ENCODE measurements around the gene PLA2G2E.
"Not testable (repeated sequence)": the region's sequence is repeated elsewhere in the genome, so short reads cannot be mapped to it uniquely, and the experiment has no call there.

Gene PLA2G2E

DNA sequence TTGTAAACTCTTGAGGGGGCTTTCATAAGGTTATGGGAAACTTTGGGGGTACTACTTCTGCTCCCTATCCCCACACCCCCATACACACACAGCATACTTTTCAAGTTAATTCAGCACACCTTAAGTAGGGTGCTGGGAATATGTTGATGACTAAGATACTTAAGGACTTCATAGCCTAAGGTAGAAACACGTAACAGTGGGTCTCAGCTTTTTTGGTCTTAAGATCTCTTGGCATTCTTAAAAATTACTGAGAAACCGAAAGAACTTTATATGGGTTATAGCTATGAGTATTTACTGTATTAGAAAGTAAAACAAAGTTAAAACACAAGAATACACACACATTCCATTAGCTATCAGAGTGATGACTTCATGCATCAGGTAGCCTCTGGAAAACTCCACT, 39.1 kb downstream of the PLA2G2E start:
- DNase-seq (ENCODE audit: low read depth in 3 of 3): no peak

DNA sequence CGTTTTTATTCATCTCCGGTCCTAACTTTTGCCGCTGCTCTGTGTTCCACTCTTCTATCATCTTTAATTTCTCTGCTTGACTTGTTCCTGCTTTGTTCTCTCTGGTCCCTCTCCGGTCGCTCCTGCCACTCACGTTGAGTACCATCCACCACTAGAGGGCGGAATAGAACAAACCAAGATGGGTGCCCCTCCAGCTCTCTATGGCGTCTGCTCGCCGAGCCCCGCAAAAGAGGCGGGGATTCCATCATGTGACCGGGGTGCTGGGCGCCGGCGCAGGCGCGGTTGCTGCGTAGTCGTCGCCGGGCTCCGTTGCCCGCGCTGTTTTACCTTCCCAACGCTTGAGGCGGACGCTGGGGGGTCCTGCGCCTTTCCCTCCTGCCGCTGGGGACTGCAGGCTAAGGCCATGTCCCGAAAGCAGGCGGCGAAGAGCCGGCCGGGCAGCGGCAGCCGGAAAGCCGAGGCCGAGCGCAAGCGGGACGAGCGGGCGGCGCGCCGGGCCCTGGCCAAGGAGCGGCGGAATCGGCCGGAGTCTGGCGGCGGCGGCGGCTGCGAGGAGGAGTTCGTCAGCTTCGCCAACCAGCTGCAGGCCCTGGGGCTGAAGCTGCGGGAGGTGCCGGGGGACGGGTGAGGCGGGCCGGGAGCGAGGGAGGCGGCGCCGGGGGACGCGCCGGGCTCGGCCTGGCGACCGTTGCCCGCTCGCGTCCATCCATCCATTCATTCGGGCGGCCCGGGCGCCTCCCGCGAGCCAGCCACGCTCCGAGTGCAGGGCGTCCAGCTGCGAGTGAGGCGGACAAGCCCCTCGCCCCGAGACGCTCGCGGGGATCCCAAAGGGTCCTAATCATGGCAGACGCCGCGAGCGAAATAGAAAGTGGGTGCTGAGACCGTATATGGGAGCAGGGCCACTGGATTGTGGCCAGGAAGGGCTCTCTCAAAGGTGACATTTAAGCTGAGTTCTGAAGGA, 41.0 kb downstream of the PLA2G2E start, which contains the start of gene OTUD3:
OTUD3 (plus strand) TSS at position 285 of the 961 bp plus-strand sequence; CDS start at position 404, 119 bp downstream.
- DNase-seq (ENCODE audit: low read depth in 3 of 3): peak; percentile 79 to 92 (median 90)

DNA sequence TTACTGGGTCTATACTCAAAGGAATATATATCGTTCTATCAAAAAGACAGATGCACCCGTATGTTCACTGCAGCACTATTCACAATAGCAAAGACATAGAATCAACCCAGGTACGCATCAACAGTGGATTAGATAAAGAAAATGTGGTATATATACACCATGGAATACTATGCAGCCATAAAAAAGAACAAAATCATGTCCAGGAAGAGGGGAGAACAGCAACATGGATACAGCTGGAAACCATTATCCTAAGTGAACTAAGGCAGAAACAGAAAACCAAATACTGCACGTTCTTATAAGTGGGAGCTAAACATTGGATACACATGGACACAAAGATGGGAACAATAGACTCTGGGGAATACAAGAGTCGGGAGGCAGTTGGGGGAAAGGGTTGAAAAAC, 42.6 kb downstream of the PLA2G2E start:
- DNase-seq (ENCODE audit: low read depth in 3 of 3): not testable (repeated sequence)

DNA sequence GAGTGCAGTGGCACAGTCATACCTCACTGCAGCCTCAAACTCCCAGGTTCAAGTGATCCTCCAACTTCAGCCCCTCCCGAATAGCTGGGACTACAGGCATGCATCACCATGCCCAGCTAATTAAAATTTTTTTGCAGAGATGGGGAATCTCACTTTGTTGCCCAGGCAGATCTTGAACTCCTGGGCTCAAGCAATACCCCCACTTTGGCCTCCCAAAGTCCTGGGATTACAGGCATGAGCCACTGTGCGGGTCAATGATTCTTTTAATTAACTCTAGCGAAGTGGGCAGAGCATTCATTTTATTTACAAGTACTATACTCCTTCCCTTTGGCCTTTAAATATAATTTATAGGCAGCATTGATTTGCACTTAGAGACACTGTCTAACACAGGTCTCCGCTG, 43.8 kb downstream of the PLA2G2E start:
- DNase-seq (ENCODE audit: low read depth in 3 of 3): no peak

DNA sequence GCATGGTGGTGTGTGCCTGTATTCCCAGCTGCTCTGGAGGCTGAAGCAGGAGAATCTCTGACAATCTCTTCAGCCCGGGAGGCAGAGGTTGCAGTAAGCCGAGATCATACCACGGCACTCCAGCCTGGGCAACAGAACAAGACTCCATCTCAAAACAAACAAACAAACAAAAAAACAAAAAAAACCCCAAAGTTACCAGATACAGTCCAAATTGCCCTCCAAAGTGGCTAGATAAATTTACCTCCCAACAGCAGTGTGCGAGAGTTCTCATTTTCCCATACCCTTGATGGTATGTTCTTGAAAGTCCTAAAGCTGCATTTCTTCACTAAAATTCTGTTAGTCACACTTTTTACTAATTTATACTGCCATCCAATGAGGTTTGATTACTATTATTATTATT, 44.2 kb downstream of the PLA2G2E start:
- DNase-seq (ENCODE audit: low read depth in 3 of 3): no peak

DNA sequence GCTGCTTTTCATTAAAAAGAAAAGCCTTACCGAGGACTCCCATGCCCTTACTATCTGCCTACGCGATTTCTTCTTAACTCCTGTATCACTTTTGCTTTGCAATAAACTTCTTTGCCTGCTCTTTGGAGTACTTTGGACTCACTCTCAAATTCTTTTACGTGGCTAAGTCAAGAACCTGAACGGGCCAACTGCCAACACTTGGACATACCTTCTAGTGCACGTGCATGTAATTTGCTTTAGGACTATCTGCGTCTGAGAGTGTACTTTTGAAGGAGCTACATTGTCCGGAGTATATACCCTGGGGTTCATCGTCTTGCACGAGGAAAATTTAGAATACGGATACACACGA, 44.8 kb downstream of the PLA2G2E start:
- no peak for DNase-seq (ENCODE audit: low read depth in 3 of 3)

DNA sequence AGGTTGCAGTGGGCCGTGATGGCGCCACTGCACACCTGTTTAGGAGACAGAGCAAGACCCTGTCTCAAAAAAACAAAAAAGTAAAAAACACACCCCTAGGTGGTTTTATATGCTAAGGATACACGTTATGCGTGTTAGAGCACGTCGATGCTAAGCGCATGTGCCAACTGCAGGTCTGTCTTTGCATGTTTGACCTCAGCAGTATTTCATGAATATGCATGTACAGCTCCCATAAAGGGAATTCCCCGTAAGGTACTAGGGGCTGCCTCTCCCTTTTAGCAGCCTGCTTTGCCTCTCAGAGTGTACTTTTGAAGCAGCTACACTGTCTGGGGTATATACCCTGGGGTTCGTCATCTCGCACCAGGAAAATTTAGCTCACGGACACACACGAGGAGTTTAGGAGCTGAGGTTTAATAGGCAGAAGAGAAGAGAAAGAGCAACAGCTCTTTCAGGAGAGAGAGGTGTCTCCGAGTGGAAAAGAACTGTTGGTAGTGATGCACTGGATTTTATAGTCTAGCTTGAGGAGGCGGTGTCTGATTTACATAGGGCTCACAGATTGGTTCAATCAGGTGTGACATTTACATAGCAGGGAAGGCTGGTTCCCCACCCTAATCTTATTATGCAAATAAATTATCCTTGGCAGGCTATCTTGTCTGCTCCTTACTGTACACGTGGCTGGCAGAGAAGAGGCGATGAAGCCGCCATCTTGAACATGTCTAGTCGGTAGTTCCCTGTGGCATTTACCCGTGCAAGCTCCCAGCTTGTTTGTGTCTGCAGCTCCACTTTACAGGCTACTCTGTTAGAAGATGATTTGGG, 45.4 kb downstream of the PLA2G2E start:
- DNase-seq (ENCODE audit: low read depth in 3 of 3): no peak

DNA sequence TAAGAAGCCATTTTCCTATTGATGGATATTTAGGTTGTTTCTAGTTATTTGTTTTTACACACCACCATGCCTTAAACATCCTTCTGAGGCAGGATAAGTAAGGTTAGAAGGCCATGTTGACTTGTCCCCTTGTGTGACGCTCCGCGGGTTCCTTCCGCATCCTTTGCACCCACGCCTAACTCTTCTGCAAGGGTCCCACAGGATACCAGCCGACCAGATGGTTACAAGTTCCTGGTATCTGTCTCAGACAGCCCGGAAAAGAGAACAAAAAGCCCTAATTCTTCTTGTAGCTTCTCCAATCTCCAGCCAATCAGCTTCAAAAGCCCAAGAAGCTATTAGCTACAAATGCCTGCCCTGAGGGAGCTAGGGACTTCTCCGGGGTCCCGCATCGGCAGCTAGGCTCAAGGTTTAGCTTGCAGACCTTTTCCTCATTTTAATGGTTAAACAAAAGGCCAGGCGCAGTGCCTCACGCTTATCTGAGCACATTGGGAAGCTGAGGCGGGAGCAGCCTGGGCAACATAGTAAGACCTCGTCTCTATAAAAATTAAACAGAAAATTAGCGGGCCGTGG, 46.2 kb downstream of the PLA2G2E start:
- no peak for DNase-seq (ENCODE audit: low read depth in 3 of 3)

DNA sequence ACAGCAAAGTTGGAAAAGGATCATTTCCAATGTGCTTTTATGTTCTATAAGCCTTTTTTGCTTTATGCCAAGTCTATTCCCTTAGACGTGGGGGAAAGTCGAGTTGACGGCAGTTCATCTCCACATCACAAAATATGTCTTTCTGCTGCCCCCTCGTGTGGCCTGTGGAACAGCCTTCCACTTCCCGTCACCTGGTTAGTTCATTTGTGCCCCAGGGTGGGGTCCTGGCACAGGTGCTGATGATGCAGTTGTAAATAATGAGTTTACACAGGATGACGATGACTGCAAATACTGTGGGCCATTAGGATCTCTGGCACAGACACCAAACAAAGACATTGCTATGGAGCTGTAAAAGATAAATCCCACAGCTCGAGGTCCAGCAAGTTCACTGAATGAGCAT, 51.2 kb downstream of the PLA2G2E start:
- no peak for DNase-seq (ENCODE audit: low read depth in 3 of 3)
